ENCODE measurements around the gene C4B.
"Not testable (repeated sequence)": the region's sequence is repeated elsewhere in the genome, so short reads cannot be mapped to it uniquely, and the experiment has no call there.

- TF ChIP-seq, protein P1, sequence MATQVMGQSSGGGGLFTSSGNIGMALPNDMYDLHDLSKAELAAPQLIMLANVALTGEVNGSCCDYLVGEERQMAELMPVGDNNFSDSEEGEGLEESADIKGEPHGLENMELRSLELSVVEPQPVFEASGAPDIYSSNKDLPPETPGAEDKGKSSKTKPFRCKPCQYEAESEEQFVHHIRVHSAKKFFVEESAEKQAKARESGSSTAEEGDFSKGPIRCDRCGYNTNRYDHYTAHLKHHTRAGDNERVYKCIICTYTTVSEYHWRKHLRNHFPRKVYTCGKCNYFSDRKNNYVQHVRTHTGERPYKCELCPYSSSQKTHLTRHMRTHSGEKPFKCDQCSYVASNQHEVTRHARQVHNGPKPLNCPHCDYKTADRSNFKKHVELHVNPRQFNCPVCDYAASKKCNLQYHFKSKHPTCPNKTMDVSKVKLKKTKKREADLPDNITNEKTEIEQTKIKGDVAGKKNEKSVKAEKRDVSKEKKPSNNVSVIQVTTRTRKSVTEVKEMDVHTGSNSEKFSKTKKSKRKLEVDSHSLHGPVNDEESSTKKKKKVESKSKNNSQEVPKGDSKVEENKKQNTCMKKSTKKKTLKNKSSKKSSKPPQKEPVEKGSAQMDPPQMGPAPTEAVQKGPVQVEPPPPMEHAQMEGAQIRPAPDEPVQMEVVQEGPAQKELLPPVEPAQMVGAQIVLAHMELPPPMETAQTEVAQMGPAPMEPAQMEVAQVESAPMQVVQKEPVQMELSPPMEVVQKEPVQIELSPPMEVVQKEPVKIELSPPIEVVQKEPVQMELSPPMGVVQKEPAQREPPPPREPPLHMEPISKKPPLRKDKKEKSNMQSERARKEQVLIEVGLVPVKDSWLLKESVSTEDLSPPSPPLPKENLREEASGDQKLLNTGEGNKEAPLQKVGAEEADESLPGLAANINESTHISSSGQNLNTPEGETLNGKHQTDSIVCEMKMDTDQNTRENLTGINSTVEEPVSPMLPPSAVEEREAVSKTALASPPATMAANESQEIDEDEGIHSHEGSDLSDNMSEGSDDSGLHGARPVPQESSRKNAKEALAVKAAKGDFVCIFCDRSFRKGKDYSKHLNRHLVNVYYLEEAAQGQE (IDR thresholded peaks at IDR 0.05; ENCODE audit: unreplicated experiment) = not testable (repeated sequence)
- TF ChIP-seq POLR2AphosphoS5 (IDR thresholded peaks at IDR 0.05; ENCODE audit: low read depth); EZH2phosphoT487 (IDR thresholded peaks at IDR 0.05; ENCODE audit: unreplicated experiment): not testable (repeated sequence)
- TF ChIP-seq, protein P2, sequence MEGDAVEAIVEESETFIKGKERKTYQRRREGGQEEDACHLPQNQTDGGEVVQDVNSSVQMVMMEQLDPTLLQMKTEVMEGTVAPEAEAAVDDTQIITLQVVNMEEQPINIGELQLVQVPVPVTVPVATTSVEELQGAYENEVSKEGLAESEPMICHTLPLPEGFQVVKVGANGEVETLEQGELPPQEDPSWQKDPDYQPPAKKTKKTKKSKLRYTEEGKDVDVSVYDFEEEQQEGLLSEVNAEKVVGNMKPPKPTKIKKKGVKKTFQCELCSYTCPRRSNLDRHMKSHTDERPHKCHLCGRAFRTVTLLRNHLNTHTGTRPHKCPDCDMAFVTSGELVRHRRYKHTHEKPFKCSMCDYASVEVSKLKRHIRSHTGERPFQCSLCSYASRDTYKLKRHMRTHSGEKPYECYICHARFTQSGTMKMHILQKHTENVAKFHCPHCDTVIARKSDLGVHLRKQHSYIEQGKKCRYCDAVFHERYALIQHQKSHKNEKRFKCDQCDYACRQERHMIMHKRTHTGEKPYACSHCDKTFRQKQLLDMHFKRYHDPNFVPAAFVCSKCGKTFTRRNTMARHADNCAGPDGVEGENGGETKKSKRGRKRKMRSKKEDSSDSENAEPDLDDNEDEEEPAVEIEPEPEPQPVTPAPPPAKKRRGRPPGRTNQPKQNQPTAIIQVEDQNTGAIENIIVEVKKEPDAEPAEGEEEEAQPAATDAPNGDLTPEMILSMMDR (conservative IDR thresholded peaks at IDR 0.05; ENCODE audit: low read depth in 2 of 2) = not testable (repeated sequence)
These were observed 32.9 kb upstream of the C4B start, which contains the start of gene C4A for GRCh38 chr6:31981744-31982143.

Data from GM23338 (cell line).